HL-60 (cell line): Measurements from ENCODE around the gene SPAM1.

Experiments
- DNase-seq, 2 experiments: peaks; one replicate each; pipeline ENCODE4 v3.0.0-alpha.2; 2010 to 2020; ENCODE audit warnings: low read depth in 1 of 2, low spot score in 1 of 2
- H3K27ac ChIP-seq: fragments of 250-450 bp; sonication (Bioruptor Pico); replicated peaks from 2 replicates; pipeline ENCODE4 v1.5.1; 2020; ENCODE audit warnings: mild to moderate bottlenecking, moderate library complexity
- H3K27me3 ChIP-seq: fragments of 250-450 bp; sonication (Bioruptor Pico); 2 replicates; pipeline ENCODE4 v1.5.1; 2021; ENCODE audit warnings: mild to moderate bottlenecking, moderate library complexity; ENCODE audit not compliant: insufficient read depth, poor library complexity, severe bottlenecking
- H3K4me3 ChIP-seq: replicated peaks from 2 replicates; pipeline ENCODE4 v1.5.1; 2011; ENCODE audit warnings: mild to moderate bottlenecking, control low read depth, low read length; ENCODE audit not compliant: insufficient read depth
- CTCF ChIP-seq: IDR thresholded peaks from one replicate; pipeline ENCODE4 v1.5.1; 2011; ENCODE audit warnings: low read length, control low read depth, inconsistent platforms; ENCODE audit not compliant: insufficient read depth
- GABPA ChIP-seq: IDR thresholded peaks from 2 replicates; pipeline ENCODE4 v1.6.1; 2012; ENCODE audit warnings: low read depth
- POLR2AphosphoS5 ChIP-seq: IDR thresholded peaks from 2 replicates; pipeline ENCODE4 v1.6.1; 2012; ENCODE audit warnings: low read depth
- REST ChIP-seq: IDR thresholded peaks from 2 replicates; pipeline ENCODE4 v1.6.1; 2012; ENCODE audit warnings: low read depth; ENCODE audit not compliant: insufficient replicate concordance
- SPI1 ChIP-seq: IDR thresholded peaks from 2 replicates; pipeline ENCODE4 v1.6.1; 2012; ENCODE audit warnings: low read depth, mild to moderate bottlenecking, borderline replicate concordance

Gene SPAM1

GRCh38 chr7:123972045-123972444 lies 47.0 kb downstream of the SPAM1 start:
- no peak overlapping the region for H3K27ac ChIP-seq
- DNase-seq = no peak

GRCh38 chr7:123972831-123973230 lies 47.8 kb downstream of the SPAM1 start:
- Histone ChIP-seq H3K4me3 (no peak overlapping the region), H3K27me3 (no peaks in the 10 kb centered on the region), H3K27ac (no peak overlapping the region)
- TF ChIP-seq CTCF (no peak), POLR2AphosphoS5 (no peak), GABPA (no peak), SPI1 (no peak), REST (no peak)
- no peak for DNase-seq

More at GRCh38 chr7:123972045-123972444, 47.0 kb downstream of the SPAM1 start:
- H3K27me3 ChIP-seq = no peaks in the 10 kb centered on the region
- no peak for TF ChIP-seq POLR2AphosphoS5
- TF ChIP-seq SPI1 = no peak
- TF ChIP-seq GABPA = no peak
- TF ChIP-seq REST = no peak
- TF ChIP-seq CTCF = no peak
- no peak overlapping the region for H3K4me3 ChIP-seq

DNA sequence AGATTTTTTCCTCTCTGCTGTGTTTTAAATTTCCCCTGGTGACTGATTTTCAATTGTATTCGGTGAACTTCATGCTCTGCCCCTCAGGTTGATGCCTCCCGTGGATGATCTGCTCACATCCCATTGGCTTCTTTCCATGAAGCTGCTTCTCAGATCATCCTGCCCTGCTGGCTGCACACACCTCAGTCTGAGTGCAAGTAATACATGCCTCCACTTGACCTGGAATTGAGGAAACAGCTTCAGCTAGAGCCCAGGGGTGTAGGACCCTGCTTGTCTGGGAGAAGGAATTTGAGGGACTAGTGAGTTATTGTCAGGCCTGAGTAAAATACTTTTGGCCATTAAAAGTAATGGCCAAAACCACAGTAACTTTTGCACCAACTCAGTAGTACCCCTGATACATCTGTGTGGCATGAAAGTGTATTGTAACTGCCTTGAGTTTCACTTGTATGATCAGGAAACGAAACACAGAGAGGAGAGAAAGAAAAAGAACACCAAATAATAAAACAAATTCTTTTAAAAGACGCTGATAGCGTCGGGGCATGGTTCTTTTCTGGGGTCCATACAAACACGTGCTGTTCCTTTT lies 49.4 kb downstream of the SPAM1 start:
- Histone ChIP-seq H3K4me3 (no peak overlapping the region), H3K27ac (no peak overlapping the region), H3K27me3 (no peaks in the 10 kb centered on the region)
- DNase-seq = no peak
- no peak for TF ChIP-seq POLR2AphosphoS5
- no peak for TF ChIP-seq GABPA
- TF ChIP-seq SPI1 = no peak
- TF ChIP-seq REST = no peak
- TF ChIP-seq CTCF = no peak
